OCI-LY3 (cell line): ENCODE results near the gene SHC2.

Experiments
- H2AFZ ChIP-seq: fragments of 200-600, 300-600 bp; shearing (Covaris generic); 2 replicates; pipeline ENCODE4 v1.6.0; 2014; ENCODE audit warnings: antibody characterized with exemption, low read depth, low read length
- H3K27ac ChIP-seq: fragments of 200-600, 300-600 bp; sonication (generic); 2 replicates; pipeline ENCODE4 v1.5.1; 2014; ENCODE audit warnings: mild to moderate bottlenecking, low read length, moderate library complexity, mixed read lengths
- H3K27me3 ChIP-seq: fragments of 200-600, 300-600 bp; sonication (generic); 2 replicates; pipeline ENCODE4 v1.6.1; 2014; ENCODE audit warnings: low read depth, low read length, mixed read lengths
- H3K36me3 ChIP-seq: fragments of 200-600, 300-600 bp; sonication (generic); replicated peaks from 2 replicates; pipeline ENCODE3; 2014; ENCODE audit warnings: low read depth, low read length, mixed read lengths
- H3K4me1 ChIP-seq: fragments of 300-600, 200-600 bp; sonication (generic); 2 replicates; pipeline ENCODE4 v1.6.1; 2014; ENCODE audit warnings: low read length, mixed read lengths
- H3K4me2 ChIP-seq: fragments of 200-600, 300-600 bp; sonication (generic); 2 replicates; pipeline ENCODE4 v1.6.1; 2014; ENCODE audit warnings: low read length, mixed read lengths
- H3K4me3 ChIP-seq: fragments of 300-600, 200-600 bp; sonication (generic); 2 replicates; pipeline ENCODE4 v1.5.1; 2014; ENCODE audit warnings: antibody characterized with exemption, mild to moderate bottlenecking, low read length, moderate library complexity
- H3K79me2 ChIP-seq: fragments of 300-600, 200-600 bp; shearing (Covaris generic); 2 replicates; pipeline ENCODE4 v1.6.1; 2014; ENCODE audit warnings: mild to moderate bottlenecking, low read length, mixed read lengths
- H3K9ac ChIP-seq: fragments of 300-600, 200-600 bp; shearing (Covaris generic); 2 replicates; pipeline ENCODE4 v1.6.0; 2014; ENCODE audit warnings: mild to moderate bottlenecking, low read length, moderate library complexity
- H3K9me3 ChIP-seq: fragments of 200-600, 300-600 bp; shearing (Covaris generic); 2 replicates; pipeline ENCODE4 v1.6.1; 2014; ENCODE audit warnings: low read length, mixed read lengths; ENCODE audit not compliant: insufficient read depth
- H4K20me1 ChIP-seq: fragments of 200-600, 300-600 bp; sonication (generic); 2 replicates; pipeline ENCODE4 v1.6.1; 2016; ENCODE audit warnings: low read length, mixed read lengths; ENCODE audit not compliant: insufficient read depth
- EZH2phosphoT487 ChIP-seq: fragments of 200-600 bp; shearing (Covaris generic); IDR thresholded peaks from 2 replicates; pipeline ENCODE4 v1.6.1; 2018; ENCODE audit warnings: antibody characterized with exemption, mixed run types, low read depth
- TF ChIP-seq, protein P1 (sequence below): fragments of 200-600, 300-600 bp; sonication (generic); IDR thresholded peaks from 2 replicates; pipeline ENCODE4 v1.5.1; 2014; ENCODE audit warnings: antibody characterized with exemption, low read length, low read depth

The SHC2 gene

DNA sequence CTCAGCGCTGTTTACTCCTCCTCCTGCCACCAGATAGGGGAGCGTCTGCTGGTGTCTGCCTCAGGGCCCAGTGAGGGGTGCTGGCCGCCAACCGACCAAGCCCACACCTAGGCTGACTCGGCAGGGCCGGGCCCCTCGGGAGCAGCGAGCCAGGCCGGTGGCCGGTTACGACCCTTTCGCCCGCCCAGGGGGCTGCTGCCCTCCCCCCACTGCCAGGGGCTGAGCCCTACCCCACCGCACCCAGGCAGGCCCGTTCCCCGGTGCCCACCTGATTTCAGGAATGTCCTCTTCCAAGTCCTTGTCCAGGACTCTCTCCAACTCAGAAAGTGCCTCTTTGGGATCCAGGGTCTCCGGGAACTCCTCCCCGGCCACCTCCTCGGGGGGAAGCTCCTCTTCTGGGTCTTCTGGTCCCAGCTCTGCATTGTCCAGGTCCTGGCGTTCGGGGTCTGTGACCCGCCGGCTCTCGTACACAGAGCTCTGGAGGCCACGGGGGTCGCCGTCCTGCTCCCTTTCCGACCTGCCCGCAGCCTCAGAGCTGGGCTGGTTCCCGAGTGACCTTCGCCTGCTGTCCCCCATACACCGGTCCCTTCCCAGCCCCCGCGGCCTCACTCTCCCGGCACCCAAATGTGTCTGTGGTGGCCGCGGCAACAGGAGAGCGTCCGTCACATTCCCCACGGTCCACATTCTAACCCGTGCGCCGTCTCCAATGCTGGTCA, 85.3 kb downstream of the SHC2 start:
- H3K4me3 ChIP-seq = no peak overlapping the region
- H3K79me2 ChIP-seq = no peaks in the 10 kb centered on the region
- no peak overlapping the region for H3K27ac ChIP-seq
- H3K4me1 ChIP-seq = no peaks in the 10 kb centered on the region
- no peak overlapping the region for H2AFZ ChIP-seq
- no peak overlapping the region for H3K4me2 ChIP-seq
- H3K27me3 ChIP-seq = no peaks in the 10 kb centered on the region
- H3K36me3 ChIP-seq = no peaks in the 10 kb centered on the region
- H4K20me1 ChIP-seq = no peaks in the 10 kb centered on the region
- no peak for TF ChIP-seq EZH2phosphoT487
- TF ChIP-seq, protein P1, sequence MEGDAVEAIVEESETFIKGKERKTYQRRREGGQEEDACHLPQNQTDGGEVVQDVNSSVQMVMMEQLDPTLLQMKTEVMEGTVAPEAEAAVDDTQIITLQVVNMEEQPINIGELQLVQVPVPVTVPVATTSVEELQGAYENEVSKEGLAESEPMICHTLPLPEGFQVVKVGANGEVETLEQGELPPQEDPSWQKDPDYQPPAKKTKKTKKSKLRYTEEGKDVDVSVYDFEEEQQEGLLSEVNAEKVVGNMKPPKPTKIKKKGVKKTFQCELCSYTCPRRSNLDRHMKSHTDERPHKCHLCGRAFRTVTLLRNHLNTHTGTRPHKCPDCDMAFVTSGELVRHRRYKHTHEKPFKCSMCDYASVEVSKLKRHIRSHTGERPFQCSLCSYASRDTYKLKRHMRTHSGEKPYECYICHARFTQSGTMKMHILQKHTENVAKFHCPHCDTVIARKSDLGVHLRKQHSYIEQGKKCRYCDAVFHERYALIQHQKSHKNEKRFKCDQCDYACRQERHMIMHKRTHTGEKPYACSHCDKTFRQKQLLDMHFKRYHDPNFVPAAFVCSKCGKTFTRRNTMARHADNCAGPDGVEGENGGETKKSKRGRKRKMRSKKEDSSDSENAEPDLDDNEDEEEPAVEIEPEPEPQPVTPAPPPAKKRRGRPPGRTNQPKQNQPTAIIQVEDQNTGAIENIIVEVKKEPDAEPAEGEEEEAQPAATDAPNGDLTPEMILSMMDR = no peak
- no peaks in the 10 kb centered on the region for H3K9me3 ChIP-seq
- no peak overlapping the region for H3K9ac ChIP-seq

DNA sequence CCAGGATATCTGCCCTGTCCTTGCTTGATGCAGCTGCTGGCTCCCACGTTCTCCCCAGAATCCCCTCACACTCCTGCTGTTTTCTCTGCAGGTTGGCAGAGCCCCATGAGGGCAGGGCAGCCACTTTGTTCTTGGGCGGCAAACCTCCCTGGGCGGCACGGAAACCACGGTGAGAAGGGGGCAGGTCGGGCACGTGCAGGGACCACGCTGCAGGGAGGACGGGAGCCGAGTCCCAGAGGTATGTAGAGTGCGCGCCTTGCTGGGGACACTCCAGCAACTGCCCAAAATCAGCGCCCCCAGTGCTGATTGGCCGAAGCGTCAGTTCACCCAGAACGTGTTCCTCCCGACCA, 86.0 kb downstream of the SHC2 start:
- no peak overlapping the region for H3K9ac ChIP-seq
- H3K36me3 ChIP-seq = no peaks in the 10 kb centered on the region
- H3K9me3 ChIP-seq = no peaks in the 10 kb centered on the region
- no peak for TF ChIP-seq EZH2phosphoT487
- TF ChIP-seq, protein P1 = no peak
- no peaks in the 10 kb centered on the region for H3K4me1 ChIP-seq
- H2AFZ ChIP-seq = no peak overlapping the region
- no peak overlapping the region for H3K4me2 ChIP-seq
- no peaks in the 10 kb centered on the region for H3K79me2 ChIP-seq
- no peaks in the 10 kb centered on the region for H4K20me1 ChIP-seq
- no peak overlapping the region for H3K4me3 ChIP-seq
- H3K27ac ChIP-seq = no peak overlapping the region
- H3K27me3 ChIP-seq = no peaks in the 10 kb centered on the region

DNA sequence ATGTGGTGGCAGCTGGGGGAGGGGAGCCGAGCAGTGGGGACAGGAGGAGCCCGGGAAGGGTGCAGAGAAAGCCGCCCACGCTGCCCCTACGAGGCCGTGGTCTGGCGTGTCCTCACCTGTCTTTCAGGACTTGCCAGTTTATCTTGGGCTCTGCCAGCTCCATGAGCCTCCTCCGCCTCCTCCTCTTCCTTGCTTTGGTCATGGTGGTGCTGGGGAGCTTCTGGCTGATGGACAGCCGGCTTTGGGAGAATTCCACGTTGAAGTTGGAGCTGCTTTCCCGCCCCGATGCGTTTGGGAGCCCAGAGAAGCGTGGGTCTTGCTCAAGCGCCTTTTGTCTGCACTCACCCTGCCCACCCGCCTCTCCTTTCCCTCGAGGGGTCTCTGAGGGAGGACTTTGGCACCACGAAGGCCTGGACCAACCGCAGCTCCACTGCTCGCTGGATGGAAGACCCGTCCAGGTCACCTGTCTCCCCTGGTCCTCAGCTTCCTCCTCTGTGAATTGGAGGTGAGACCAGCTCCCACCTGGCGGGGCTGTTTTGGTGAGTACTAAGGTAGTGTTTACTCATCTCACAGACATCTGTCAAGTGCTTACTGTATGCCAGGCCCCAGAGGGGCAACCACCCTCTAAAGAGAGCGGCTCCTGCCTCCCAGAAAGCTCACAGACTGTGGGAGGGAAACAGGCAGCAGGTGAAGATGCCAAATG, 86.5 kb downstream of the SHC2 start:
- Histone ChIP-seq H3K27ac (no peak overlapping the region), H4K20me1 (no peaks in the 10 kb centered on the region), H3K9ac (no peak overlapping the region), H3K4me3 (no peak overlapping the region), H3K4me2 (no peak overlapping the region), H3K27me3 (no peaks in the 10 kb centered on the region), H3K36me3 (no peaks in the 10 kb centered on the region), H3K4me1 (no peaks in the 10 kb centered on the region), H2AFZ (no peak overlapping the region), H3K79me2 (no peaks in the 10 kb centered on the region), H3K9me3 (no peaks in the 10 kb centered on the region)
- TF ChIP-seq, protein P1 = no peak
- no peak for TF ChIP-seq EZH2phosphoT487

DNA sequence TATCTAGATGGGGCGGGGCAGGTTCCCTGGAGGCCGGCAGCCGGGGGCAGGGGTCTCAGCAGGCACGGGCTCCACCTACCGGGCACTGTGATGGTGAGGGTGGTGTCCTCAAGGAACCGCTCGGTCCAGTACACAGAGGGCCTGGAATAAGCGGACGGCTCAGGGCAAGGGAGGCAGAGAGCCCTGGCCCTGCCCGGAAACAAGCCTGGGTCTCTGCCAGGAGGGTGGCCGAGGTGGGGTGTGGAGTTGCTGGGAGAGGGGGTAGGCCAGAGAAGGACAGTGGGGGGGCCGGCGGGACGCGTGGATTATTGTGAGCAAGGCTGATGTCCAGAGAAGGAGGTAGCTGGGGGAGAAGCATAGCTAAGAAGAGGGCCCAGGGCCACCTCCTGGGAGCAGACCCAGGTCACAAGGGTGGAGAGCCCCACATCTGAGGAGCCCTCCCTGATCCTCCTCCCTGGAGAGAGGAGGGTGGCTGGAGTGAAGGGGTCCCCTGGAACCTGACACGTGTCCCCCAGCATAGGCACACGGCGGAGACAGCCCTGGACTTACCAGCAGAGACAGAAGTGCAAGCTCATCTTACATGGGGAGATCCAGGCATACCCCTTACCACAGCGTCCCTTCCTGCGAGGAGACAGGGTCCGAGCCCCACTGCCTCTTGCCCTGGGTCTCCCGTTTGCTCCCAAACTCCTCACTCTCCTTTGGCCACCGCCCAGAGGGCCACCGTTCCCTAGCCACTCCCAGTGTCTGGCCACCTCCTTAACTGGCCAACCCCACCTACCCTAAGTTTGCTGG, 87.2 kb downstream of the SHC2 start:
- Histone ChIP-seq H3K4me2 (no peak overlapping the region), H3K9ac (no peak overlapping the region)

More for the DNA sequence above, 87.2 kb downstream of the SHC2 start:
- Histone ChIP-seq H3K9me3 (no peaks in the 10 kb centered on the region), H3K27ac (no peak overlapping the region), H3K79me2 (no peaks in the 10 kb centered on the region), H3K4me1 (no peaks in the 10 kb centered on the region), H3K27me3 (no peaks in the 10 kb centered on the region), H2AFZ (no peak overlapping the region), H3K36me3 (no peaks in the 10 kb centered on the region), H3K4me3 (no peak overlapping the region), H4K20me1 (no peaks in the 10 kb centered on the region)
- TF ChIP-seq EZH2phosphoT487 = no peak
- TF ChIP-seq, protein P1 = no peak
